Measurements from ENCODE around the gene RNF166.

The RNF166 gene

DNA sequence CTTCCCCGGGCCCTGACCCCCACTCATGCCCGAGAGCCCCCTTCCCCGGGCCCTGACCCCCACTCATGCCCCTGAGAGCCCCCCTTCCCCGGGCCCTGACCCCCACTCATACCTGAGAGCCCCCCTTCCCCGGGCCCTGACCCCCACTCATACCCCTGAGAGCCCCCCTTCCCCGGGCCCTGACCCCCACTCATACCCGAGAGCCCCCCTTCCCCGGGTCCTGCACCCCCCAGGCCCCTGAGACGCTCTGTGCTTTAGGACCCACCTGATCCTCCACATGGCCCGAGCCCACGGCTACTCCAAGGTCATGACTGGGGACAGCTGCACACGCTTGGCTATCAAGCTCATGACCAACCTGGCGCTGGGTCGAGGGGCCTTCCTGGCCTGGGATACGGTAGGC lies 6.8 kb upstream of the RNF166 start:
- TF ChIP-seq, protein P1, sequence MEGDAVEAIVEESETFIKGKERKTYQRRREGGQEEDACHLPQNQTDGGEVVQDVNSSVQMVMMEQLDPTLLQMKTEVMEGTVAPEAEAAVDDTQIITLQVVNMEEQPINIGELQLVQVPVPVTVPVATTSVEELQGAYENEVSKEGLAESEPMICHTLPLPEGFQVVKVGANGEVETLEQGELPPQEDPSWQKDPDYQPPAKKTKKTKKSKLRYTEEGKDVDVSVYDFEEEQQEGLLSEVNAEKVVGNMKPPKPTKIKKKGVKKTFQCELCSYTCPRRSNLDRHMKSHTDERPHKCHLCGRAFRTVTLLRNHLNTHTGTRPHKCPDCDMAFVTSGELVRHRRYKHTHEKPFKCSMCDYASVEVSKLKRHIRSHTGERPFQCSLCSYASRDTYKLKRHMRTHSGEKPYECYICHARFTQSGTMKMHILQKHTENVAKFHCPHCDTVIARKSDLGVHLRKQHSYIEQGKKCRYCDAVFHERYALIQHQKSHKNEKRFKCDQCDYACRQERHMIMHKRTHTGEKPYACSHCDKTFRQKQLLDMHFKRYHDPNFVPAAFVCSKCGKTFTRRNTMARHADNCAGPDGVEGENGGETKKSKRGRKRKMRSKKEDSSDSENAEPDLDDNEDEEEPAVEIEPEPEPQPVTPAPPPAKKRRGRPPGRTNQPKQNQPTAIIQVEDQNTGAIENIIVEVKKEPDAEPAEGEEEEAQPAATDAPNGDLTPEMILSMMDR (IDR thresholded peaks at IDR 0.05; ENCODE audit: borderline replicate concordance, insufficient read depth, low read depth, low read length) = no peak
- H3K4me3 ChIP-seq (ENCODE audit: low read depth, low read length) = no peak overlapping the region

DNA sequence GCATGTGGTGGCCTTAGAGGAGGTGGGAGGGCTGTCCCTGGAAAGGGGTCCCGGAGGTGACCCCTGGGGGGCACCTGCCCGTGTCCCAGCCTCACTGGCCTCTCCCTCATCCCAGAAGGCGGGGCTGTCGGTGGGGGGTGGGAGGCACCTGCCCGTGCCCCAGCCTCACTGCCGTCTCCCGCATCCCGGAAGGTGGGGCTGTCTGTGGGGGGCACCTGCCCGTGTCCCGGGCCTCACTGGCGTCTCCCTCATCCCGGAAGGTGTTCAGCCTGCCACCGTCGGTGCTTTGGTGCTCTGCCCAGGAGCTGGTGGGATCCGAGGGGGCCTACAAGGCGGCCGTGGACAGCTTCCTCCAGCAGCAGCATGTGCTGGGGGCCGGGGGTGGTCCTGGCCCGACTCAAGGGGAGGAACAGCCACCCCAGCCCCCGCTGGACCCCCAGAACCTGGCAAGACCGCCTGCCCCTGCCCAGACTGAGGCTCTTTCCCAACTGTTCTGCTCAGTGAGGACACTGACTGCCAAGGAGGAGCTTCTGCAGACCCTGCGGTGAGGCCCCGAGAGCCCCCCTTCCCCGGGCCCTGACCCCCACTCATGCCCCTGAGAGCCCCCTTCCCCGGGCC lies 6.3 kb upstream of the RNF166 start:
- H3K4me3 ChIP-seq (ENCODE audit: low read depth, low read length) = no peak overlapping the region
- TF ChIP-seq, protein P1 (IDR thresholded peaks at IDR 0.05; ENCODE audit: borderline replicate concordance, insufficient read depth, low read depth, low read length) = no peak

DNA sequence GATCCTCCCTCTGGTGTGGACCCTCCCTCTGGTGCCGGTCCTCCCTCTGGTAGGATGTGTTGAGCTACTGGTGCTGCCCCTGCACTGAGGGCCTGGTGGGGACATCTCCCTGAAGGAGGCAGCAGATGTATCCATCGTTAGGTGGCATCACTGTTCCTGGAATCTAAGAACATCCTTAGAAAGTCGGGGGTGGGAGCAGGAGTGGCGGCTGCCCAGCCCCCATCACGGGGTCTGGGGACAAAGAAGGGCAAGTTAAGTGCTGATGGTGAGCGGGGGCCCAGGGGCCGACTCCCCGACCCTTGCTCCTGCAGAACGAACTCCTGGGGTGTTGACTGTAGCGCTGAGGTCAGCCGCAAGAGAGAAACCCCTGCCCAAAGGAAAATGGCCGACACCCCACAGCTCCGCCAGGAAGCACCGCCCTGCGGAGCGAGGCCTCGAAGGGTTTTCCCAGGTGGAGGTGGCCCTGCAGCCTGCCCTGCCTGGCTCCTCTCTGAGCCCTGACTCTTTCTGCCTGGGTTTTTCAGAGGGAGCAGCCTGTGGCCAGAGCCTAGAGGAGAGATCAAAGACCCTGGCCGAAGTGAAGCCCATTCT lies 5.6 kb upstream of the RNF166 start:
- H3K4me3 ChIP-seq (ENCODE audit: low read depth, low read length) = no peak overlapping the region
- TF ChIP-seq, protein P1 (IDR thresholded peaks at IDR 0.05; ENCODE audit: borderline replicate concordance, insufficient read depth, low read depth, low read length) = no peak

DNA sequence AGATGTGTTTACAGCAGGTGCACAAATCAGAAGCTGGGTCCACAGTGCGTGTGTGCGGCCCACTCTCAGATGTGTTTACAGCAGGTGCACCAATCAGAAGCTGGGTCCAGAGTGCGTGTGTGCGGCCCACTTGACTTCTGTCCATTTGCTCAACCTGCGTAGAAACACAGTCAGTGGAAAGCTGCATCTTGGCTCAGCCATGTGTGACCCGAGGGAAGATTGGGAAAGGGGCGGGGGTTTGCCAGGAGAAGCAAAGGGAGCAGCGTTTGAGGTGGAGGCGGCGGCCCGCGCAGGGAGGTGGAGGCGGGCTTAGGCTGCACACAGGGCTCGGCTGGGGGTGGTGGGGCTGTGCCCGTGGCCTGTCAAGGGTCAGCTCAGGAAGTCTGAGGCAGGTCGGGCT lies 4.3 kb upstream of the RNF166 start:
- H3K4me3 ChIP-seq (ENCODE audit: low read depth, low read length) = no peak overlapping the region
- TF ChIP-seq, protein P1 (IDR thresholded peaks at IDR 0.05; ENCODE audit: borderline replicate concordance, insufficient read depth, low read depth, low read length) = no peak

DNA sequence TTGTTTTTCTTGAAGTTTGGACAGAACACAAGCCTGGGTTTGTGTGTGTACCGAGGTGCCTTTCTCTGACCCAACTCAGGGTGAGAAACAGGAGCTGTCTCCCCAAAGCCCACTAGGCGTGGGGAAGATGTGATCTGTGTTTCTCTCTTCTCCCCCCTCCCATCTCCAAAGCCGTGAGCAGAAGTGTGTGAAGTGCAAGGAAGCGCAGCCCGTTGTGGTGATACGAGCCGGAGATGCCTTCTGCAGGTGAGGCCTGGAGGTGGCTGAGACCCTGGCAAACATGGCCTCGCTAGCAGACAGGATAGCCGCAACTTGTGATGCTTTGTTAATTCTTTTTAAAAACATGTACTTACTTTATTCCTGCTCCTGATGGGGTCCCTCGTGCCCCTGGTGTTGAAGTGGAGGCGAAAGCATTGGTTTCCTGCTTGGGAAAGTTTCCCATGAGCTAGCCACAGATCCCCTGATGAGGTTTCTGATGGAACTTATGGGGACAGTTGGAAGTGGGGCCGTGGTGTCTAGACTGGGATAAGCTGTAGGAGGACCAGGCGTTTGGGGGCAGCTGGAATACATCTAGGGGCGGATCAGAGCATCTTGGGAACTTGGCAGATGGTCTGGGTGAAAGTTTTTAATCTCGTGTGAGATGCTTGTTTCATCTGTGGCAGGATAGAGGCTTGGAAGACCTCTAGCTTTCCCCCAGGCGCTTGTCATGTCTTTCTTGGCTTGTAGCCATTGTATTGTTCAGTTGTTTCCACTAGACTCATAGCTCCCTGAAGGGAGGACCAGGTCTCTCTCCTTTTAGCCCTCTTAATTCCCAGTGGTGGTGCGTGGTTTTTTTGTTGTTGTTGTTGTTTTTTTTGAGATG lies 988 bp upstream of the RNF166 start:
- TF ChIP-seq, protein P1 (IDR thresholded peaks at IDR 0.05; ENCODE audit: borderline replicate concordance, insufficient read depth, low read depth, low read length) = no peak
- peak overlapping the region; percentile 96 for H3K4me3 ChIP-seq (ENCODE audit: low read depth, low read length)

DNA sequence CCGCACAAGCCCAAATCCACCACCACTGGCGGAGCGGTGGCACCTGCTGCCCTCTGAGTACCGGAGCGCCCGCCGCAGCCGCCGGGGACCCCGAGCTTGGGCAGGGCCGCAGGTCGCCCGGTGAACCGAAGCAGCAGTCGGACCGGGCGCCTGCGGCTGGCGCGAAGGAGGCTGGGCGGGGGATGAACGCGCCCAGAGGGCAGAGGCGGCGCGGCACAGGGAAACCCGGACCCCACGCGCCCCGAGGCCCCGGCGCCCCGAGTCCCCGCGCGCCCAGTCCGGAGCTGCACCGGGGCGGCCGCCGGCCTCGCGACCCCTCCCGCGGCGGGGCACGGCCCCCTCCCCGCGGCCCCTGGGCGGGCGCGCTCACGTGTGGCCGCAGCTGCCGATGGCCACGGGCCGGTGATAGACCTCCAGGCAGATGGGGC lies 393 bp downstream of the RNF166 start:
- peak overlapping the region; percentile 96 for H3K4me3 ChIP-seq (ENCODE audit: low read depth, low read length)
- TF ChIP-seq, protein P1 (IDR thresholded peaks at IDR 0.05; ENCODE audit: borderline replicate concordance, insufficient read depth, low read depth, low read length) = no peak

Measured in GM12875 (cell line).